K562 (cell line): Measurements from ENCODE around the gene ENKUR. TPM values are rescaled to one million over a fixed set of nuclear protein-coding genes. Genes with fewer than 3 reads are reported as not detected.

ENCODE experiments used
- ARID1B ChIP-seq: fragments of 450-650 bp; IDR thresholded peaks from 2 replicates; pipeline ENCODE4 v1.6.1; 2016; ENCODE audit warnings: antibody characterized with exemption, mild to moderate bottlenecking, inconsistent platforms
- CBFA2T2 ChIP-seq: fragments of 450-650 bp; conservative IDR thresholded peaks from 2 replicates; pipeline ENCODE4 v1.6.1; 2017; ENCODE audit warnings: mild to moderate bottlenecking
- CHD2 ChIP-seq: IDR thresholded peaks from 2 replicates; pipeline ENCODE4 v1.6.1; 2011; ENCODE audit warnings: low read depth, low read length
- CXXC5 ChIP-seq: fragments of 250-450 bp; sonication (Bioruptor Pico); IDR thresholded peaks from 2 replicates; pipeline ENCODE4 v1.8.0; 2022; ENCODE audit warnings: inconsistent platforms, mild to moderate bottlenecking, moderate library complexity
- DNMT1 ChIP-seq: fragments of 450-650 bp; IDR thresholded peaks from 2 replicates; pipeline ENCODE4 v1.6.1; 2016; ENCODE audit warnings: antibody characterized with exemption, mild to moderate bottlenecking
- E2F8 ChIP-seq: fragments of 450-650 bp; IDR thresholded peaks from 2 replicates; pipeline ENCODE4 v1.7.1; 2018; ENCODE audit warnings: mild to moderate bottlenecking, low read depth; ENCODE audit not compliant: partially characterized antibody
- EP400 ChIP-seq: fragments of 450-650 bp; IDR thresholded peaks from 2 replicates; pipeline ENCODE4 v1.6.1; 2017; ENCODE audit warnings: antibody characterized with exemption, mild to moderate bottlenecking, moderate library complexity
- FOXK2 ChIP-seq, 2 experiments: fragments of 450-650 bp; IDR thresholded peaks in 1 of 2; conservative IDR thresholded peaks in 1 of 2; 2 replicates each; pipeline ENCODE4 v1.6.1; 2016; ENCODE audit warnings: low read depth in 2 of 2, mild to moderate bottlenecking in 1 of 2
- GTF2E2 ChIP-seq: fragments of 200-800 bp; sonication (Bioruptor generic); IDR thresholded peaks from 2 replicates; pipeline ENCODE4 v1.6.1; 2016; ENCODE audit warnings: missing genetic modification characterization, missing compliant biosample characterization
- KDM2B ChIP-seq: fragments of 250-450 bp; sonication (Bioruptor Pico); IDR thresholded peaks from 2 replicates; pipeline ENCODE4 v1.8.0; 2021; ENCODE audit warnings: mild to moderate bottlenecking, moderate library complexity
- MCM3 ChIP-seq: fragments of 450-650 bp; IDR thresholded peaks from 2 replicates; pipeline ENCODE4 v1.6.1; 2016
- NCOA6 ChIP-seq: fragments of 450-650 bp; IDR thresholded peaks from 2 replicates; pipeline ENCODE4 v1.6.1; 2017; ENCODE audit warnings: mild to moderate bottlenecking
- NCOR1 ChIP-seq: fragments of 450-650 bp; IDR thresholded peaks from 2 replicates; pipeline ENCODE4 v1.6.1; 2016; ENCODE audit warnings: mild to moderate bottlenecking, moderate library complexity
- NFRKB ChIP-seq: fragments of 450-650 bp; IDR thresholded peaks from 2 replicates; pipeline ENCODE4 v1.6.1; 2016; ENCODE audit warnings: low read depth
- PML ChIP-seq: IDR thresholded peaks from 2 replicates; pipeline ENCODE4 v1.6.1; 2012; ENCODE audit warnings: low read length, inconsistent platforms
- POLR3G ChIP-seq: IDR thresholded peaks from 2 replicates; pipeline ENCODE4 v1.6.1; 2011; ENCODE audit not compliant: insufficient read length, insufficient replicate concordance; ENCODE audit errors: extremely low read depth
- SMAD2 ChIP-seq: fragments of 150-350 bp; IDR thresholded peaks from 2 replicates; pipeline ENCODE4 v1.6.1; 2014; ENCODE audit warnings: low read depth, mild to moderate bottlenecking, low read length
- SMARCE1 ChIP-seq: fragments of 450-650 bp; IDR thresholded peaks from 2 replicates; pipeline ENCODE4 v1.7.1; 2016; ENCODE audit warnings: mild to moderate bottlenecking
- SP1 ChIP-seq: sonication (generic); formaldehyde crosslinking; IDR thresholded peaks from 2 replicates; pipeline ENCODE4 v1.8.1; 2022; ENCODE audit warnings: mild to moderate bottlenecking, missing genetic modification reagents
- TAF15 ChIP-seq: fragments of 200-400 bp; formaldehyde crosslinking; IDR thresholded peaks from 2 replicates; pipeline ENCODE4 v1.6.1; 2017; ENCODE audit warnings: mild to moderate bottlenecking, low read depth, low read length, moderate library complexity
- TCF3 ChIP-seq: sonication (generic); formaldehyde crosslinking; IDR thresholded peaks from 2 replicates; pipeline ENCODE4 v1.4.0; 2020; ENCODE audit warnings: mild to moderate bottlenecking, missing genetic modification reagents
- TCFL5 ChIP-seq: fragments of 250-450 bp; sonication (Bioruptor Pico); conservative IDR thresholded peaks from 2 replicates; pipeline ENCODE4 v1.6.1; 2021; ENCODE audit warnings: mild to moderate bottlenecking, moderate library complexity, matching md5 sums
- XRCC5 ChIP-seq: fragments of 200-400 bp; formaldehyde crosslinking; IDR thresholded peaks from 2 replicates; pipeline ENCODE4 v1.6.1; 2017; ENCODE audit warnings: low read depth, mild to moderate bottlenecking, low read length
- ZBTB17 ChIP-seq: fragments of 450-650 bp; formaldehyde crosslinking; IDR thresholded peaks from 2 replicates; pipeline ENCODE4 v1.4.0; 2020; ENCODE audit warnings: mild to moderate bottlenecking
- ZFPM2 ChIP-seq: fragments of 250-450 bp; sonication (Bioruptor Pico); IDR thresholded peaks from 2 replicates; pipeline ENCODE4 v1.5.1; 2022; ENCODE audit warnings: mild to moderate bottlenecking
- ZNF140 ChIP-seq: fragments of 250-450 bp; sonication (Bioruptor Pico); IDR thresholded peaks from 2 replicates; pipeline ENCODE4 v1.8.0; 2021; ENCODE audit warnings: moderate library complexity, mild to moderate bottlenecking, inconsistent platforms
- ZNF561 ChIP-seq: fragments of 450-650 bp; formaldehyde crosslinking; conservative IDR thresholded peaks from 2 replicates; pipeline ENCODE4 v1.4.0; 2020; ENCODE audit warnings: mild to moderate bottlenecking, moderate library complexity
- polyA plus RNA-seq, 8 experiments: library from polyadenylated mRNA; depleted of rRNA in 4 of 8; stranded (reverse) in 5 of 8; unstranded in 3 of 8; fragments of >200 nt; fragmentation: Nextera tagmentation in 2 of 8; fragmentation: Illumina TruSeq in 1 of 8; extraction: Ambion mirVana in 2 of 8; extraction: Trizol in 1 of 8; gene quantifications; 2 replicates each; pipeline versions ENCODE4 v1.2.1 to v1.2.3, GENCODE V29; 2011 to 2014; ENCODE audit warnings: inconsistent platforms in 1 of 8, missing spikeins in 1 of 8
- total RNA-seq, 7 experiments: library from RNA; depleted of rRNA in 6 of 7; stranded (reverse); fragments of >200 nt in 6 of 7; fragmentation: Illumina TruSeq in 2 of 7; extraction: Trizol in 2 of 7; gene quantifications; 2 replicates each; pipeline versions ENCODE4 v1.2.1 to v1.2.3, GENCODE V29; 2011 to 2021; ENCODE audit warnings: low replicate concordance in 1 of 7

Gene ENKUR
- total and polyA plus RNA-seq, 9 of the 15 experiments (the other 6 are each of a cell fraction or from before 2014, with no cell fraction given): 0.06 to 0.46 (median 0.20) TPM

- TF ChIP-seq DNMT1: no peak
- no peak for TF ChIP-seq ZNF140
- no peak for TF ChIP-seq POLR3G
- TF ChIP-seq PML: no peak
- no peak for TF ChIP-seq TCFL5 (CRISPR knock-in tag)
- TF ChIP-seq ZBTB17 (CRISPR knock-in tag): no peak
- TF ChIP-seq NCOR1: no peak
- TF ChIP-seq GTF2E2 (tag): no peak
- TF ChIP-seq TAF15: no peak
- TF ChIP-seq KDM2B (CRISPR knock-in tag): no peak
- no peak for TF ChIP-seq SMAD2
- TF ChIP-seq NCOA6: no peak
- no peak for TF ChIP-seq EP400
- no peak for TF ChIP-seq FOXK2 (conservative IDR thresholded peaks at IDR 0.05 in 1 of 2, IDR thresholded peaks at IDR 0.05 in 1 of 2; ENCODE audit: low read depth in 2 of 2)
- 0 out of 2 replicates have a peak, but pooled peaks have one; percentile 6 for TF ChIP-seq CBFA2T2
- no peak for TF ChIP-seq NFRKB
- TF ChIP-seq CHD2: no peak
- 0 out of 2 replicates have a peak, but pooled peaks have one; percentile 8 for TF ChIP-seq TCF3
- peak; percentile 60 for TF ChIP-seq ARID1B
- TF ChIP-seq MCM3: no peak
- TF ChIP-seq CXXC5 (CRISPR knock-in tag): no peak
- TF ChIP-seq XRCC5: no peak
- no peak for TF ChIP-seq SP1
- 0 out of 2 replicates have a peak, but pooled peaks have one; percentile 45 for TF ChIP-seq SMARCE1
- TF ChIP-seq ZFPM2 (CRISPR knock-in tag): no peak
- no peak for TF ChIP-seq E2F8
- TF ChIP-seq ZNF561 (CRISPR knock-in tag): no peak
Observed at GRCh38 chr10:25059990-25060389, 44.0 kb upstream of the ENKUR start (continued).
